Stimulated activated CD8-positive, alpha-beta memory T cell treated with anti-CD3 and anti-CD28 coated beads, Interleukin-4, amount 100 ng/mL, for 1 hour (primary cell): ENCODE data around the gene GRIN1.

Experiments used
- DNase-seq, 2 donors: peaks; one replicate each; pipeline ENCODE4 v3.0.0-alpha.2; 2020; ENCODE audit warnings: low read depth in 2 of 2, low spot score in 1 of 2

GRIN1 gene

GRCh38 chr9:137161558-137162486 is 22.9 kb downstream of the GRIN1 start:
- DNase-seq: no peak

- DNase-seq: no peak
These were observed 23.8 kb downstream of the GRIN1 start for GRCh38 chr9:137162505-137163364.

- DNase-seq: no peak
These were observed 24.4 kb downstream of the GRIN1 start for GRCh38 chr9:137163365-137163715.

GRCh38 chr9:137163805-137164204 is 24.9 kb downstream of the GRIN1 start:
- DNase-seq: no peak

GRCh38 chr9:137164370-137165249 is 25.7 kb downstream of the GRIN1 start:
- DNase-seq: no peak

GRCh38 chr9:137165250-137165836 is 26.4 kb downstream of the GRIN1 start:
- no peak for DNase-seq

DNA sequence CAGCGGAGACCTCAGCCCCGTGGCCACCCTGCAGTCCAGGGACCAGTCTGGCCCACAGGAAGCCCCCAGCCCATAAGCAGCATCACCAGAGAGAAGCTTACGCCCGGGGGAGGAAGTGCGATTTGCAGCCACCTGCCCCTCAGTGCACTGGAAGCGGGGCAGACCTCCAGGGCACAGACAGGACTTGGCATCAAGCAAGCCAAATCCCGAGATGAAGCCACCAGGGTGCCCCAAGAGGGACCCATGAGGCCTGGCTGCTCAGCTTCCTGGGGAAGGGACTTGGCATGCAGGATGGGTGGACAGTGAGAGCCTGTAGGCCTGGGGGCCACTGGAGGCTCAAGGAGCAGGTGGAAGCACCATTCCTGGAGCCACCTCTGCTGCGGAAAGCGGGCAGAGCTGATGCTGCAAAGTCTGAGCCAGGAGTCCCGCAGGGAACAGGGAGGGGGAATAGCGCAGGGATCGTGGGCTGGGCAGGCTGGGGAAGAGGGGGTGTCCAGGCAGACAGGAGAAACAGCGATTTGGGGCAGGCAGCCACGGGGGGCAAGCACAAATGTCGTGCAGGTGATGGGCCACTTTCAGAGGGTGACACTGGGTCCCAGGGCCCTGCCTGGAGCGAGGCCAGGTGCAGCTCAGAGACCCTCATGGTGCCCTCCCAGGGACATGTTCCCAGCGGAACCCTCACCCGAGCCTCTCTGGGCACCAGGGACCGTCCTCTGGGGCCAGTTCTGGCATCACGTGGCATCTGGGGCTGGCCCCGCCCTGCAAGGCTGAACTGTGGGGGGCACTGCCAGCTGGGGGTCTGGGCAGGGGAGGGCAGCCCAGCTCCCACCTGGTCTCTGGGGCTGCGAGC is 27.7 kb downstream of the GRIN1 start:
- no peak for DNase-seq

DNA sequence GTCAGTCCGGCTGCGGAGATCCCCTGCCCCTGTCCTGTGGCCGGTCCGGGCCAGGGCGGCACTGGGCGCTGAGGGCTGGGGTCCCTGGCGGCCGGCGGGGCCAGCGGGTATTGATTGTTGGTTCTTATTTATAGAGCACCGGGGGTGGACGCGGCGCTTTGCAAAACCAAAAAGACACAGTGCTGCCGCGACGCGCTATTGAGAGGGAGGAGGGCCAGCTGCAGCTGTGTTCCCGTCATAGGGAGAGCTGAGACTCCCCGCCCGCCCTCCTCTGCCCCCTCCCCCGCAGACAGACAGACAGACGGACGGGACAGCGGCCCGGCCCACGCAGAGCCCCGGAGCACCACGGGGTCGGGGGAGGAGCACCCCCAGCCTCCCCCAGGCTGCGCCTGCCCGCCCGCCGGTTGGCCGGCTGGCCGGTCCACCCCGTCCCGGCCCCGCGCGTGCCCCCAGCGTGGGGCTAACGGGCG is 28.4 kb downstream of the GRIN1 start:
- no peak for DNase-seq

- no peak for DNase-seq
These were observed 29.0 kb downstream of the GRIN1 start for GRCh38 chr9:137167747-137168572.

GRCh38 chr9:137168573-137168903 is 29.6 kb downstream of the GRIN1 start:
- no peak for DNase-seq

- DNase-seq: no peak
These were observed 30.2 kb downstream of the GRIN1 start for GRCh38 chr9:137168904-137169856.

DNA sequence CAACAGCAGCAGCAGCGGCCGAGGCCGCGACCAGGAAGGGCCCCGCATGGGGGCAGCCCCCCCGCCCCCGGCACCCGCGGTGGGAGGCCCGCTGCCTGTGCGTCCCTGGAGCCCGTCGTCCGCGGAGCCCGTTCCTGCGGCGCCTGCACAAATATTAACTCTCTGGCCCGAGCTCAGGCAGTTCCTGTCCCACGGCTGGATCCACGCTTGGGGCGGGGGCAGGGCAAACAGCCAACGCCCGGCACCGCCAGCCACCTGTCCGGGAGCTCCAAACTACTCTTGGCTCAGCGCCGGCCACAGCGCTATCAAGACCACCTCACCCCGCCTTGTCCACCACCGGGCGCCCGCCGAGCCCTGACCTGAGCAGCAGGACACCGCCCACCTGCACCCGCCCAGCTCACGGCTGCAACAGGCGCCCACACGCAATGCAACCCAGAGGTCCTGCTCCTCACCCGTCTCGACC is 31.0 kb downstream of the GRIN1 start, which contains the start of gene LRRC26:
TSS of gene LRRC26 (minus strand) at position 156 of the 463 bp plus-strand sequence. CDS start at position 48, 108 bp downstream.
- no peak for DNase-seq

GRCh38 chr9:137170486-137171148 is 31.7 kb downstream of the GRIN1 start:
- DNase-seq: no peak

- DNase-seq: no peak
These were observed 32.4 kb downstream of the GRIN1 start for GRCh38 chr9:137171149-137171900.

DNA sequence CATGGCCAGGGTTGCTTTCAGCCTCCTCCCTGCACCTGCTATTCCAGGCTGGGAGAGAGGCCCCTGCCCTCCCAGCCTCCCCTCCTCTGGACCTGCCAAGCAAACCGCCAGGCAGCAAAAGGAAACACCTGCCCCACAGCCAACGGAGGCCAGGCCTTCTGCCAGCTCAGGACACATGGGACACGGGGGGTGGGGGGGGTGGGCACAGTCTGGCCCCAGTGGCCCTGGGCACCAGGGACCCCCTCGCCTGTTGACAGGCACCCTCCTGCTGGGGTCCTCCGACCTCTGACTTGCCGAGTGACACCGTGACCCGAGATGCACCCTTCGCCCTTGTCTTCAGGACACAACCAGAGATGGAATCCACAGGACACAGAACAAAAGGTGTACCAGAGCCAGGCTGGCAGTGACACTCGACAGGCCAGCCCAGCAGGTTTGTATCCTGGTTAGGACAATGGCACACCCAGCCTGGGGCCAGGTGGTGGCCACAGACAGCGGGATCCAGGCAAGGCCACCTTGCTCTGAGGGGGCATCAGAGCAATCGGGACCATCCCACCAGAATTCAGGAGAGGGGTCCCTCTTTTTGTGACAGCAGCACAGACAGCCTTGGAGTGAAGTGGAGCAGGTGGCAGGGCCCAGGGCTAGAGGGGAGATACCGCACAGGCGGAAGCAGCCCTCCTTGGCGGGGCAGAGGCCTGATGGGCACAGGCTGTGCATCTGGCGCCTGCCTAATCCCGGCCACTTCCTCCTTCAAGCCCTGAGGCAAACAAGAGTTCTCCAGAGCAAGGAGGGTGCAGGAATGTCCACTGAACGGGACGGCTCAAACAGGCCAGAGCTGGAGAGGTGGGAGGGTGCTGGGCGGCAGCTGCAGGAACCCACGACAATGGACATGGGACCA is 34.2 kb downstream of the GRIN1 start:
- DNase-seq: no peak
